Right kidney (tissue), 1 donor: ENCODE data around the gene RELL1.

ENCODE experiments used
- DNase-seq: peaks from one replicate; pipeline ENCODE4 v3.0.0-alpha.2; 2016

RELL1 gene

DNA sequence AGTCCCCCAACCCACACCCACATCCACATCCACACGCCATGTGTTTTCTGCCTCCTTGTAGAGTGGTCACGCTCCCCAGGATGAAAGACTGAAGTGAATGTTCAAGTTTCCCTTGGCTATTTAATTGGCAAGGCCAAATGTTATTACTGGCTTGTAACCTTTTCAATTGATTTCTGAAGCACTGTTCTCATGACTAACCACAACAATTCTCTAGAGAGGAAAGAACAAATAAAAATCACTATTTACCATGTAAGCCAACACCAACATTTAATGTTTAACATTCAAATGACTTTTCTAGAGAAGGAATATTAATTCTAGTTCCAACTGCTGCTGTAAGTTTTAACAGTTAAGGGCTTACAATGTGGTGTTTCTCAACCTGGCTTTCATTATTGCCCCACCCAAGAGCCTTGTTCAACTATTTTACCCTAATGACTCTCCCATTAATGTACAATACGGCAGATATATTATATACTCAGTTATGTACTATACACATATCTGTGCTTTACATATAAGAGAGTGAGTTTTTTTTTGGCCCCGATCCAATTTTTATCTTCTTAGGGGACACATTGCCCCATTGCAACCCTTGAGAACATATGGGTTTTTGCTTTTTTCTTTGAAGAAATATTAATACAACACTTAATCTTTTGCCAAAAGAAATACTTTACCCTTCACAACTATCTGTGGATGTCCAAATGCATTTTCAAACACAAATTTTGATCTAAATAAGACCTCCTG lies 46.5 kb downstream of the RELL1 start:
- no peak for DNase-seq

DNA sequence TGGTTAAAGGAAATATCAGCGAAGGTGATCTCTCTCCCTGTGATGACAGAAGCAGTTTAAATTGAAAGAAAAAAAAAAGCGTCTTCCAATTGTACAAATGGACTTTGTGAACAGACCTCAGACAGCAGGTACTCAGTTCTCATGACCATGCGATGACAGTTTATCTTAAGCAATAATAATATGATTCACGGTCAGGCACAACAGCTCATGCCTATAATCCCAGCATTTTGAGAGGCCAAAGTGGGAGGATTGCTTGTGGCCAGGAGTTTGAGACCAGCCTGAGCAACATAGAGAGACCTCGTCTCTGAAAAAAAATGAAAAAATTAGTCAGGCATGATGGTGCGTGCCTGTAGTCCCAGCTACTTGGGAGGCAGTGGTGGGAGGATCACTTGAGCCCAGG lies 51.0 kb downstream of the RELL1 start:
- DNase-seq: no peak

DNA sequence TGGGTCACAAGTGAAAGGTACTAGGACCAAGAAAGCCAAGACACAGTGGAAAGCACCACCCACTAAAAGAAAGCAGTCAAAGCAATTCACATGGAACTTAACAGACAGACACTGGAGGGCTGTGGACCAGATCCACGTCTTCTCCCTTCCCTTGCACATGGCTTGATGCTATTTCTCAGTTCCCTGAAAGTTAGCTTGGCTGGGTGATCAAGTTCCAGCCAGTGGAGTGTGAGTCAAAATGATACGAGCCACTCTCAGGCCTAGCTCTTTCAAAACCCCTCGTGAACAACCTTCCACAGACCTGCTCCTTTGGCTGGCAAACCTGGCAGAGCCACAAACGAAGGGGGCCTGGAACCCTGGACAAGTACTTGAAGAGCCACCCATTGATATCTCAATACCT lies 52.0 kb downstream of the RELL1 start:
- DNase-seq: no peak

DNA sequence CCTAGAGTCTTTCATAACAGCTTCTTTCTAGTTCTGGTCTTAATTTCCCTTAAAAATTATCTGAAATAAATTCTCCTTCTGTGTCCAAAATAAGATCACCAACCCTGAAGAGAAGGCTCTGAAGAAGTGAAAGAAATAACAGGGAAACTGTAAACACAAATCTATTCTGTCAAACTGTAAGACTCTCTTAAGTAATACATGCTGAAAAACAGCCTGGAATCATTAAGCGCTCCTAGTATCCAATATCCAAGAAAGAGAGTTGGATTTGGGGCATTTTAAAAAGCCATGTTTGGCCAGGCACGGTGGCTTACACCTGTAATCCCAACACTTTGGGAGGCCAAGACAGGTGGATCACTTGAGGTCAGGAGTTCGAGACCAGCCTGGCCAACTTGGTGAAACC lies 53.3 kb downstream of the RELL1 start:
- DNase-seq: no peak

DNA sequence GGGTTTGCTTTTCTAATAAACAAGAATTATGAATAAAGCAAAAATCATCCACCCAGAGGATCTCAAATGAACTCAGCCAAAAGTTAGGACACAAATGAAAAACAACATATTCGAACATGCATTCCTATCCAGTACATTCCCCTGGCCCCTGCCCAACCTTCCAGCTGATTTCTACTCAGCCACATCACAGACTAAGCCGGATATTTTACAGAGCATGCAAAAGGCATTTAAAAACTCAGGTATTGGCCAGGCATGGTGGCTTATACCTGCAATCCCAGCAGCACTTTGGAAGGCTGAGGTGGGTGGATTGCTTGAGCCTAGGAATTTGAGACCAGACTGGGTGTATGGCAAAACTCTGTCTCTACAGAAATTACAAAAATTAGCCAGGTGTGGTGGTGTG lies 54.6 kb downstream of the RELL1 start:
- DNase-seq: no peak

DNA sequence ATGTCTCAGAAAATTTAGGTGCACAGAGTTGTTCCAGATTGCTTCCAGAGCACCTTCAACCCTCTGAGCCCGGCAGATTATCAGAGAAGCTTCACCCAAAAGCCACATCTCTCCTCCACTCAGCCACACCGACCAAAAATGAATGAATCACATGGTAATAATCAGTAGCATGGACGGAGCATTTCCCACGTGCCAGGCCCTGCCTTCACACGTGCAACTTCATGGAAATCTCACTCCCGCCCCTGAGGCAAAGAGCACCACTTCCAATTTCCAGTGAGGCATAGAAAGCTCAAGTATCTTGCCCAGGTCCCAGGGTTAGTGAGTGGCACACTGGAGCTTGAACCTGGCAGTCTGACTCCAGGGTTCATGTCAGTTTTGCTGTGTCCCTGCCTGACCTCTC lies 56.5 kb downstream of the RELL1 start:
- no peak for DNase-seq

DNA sequence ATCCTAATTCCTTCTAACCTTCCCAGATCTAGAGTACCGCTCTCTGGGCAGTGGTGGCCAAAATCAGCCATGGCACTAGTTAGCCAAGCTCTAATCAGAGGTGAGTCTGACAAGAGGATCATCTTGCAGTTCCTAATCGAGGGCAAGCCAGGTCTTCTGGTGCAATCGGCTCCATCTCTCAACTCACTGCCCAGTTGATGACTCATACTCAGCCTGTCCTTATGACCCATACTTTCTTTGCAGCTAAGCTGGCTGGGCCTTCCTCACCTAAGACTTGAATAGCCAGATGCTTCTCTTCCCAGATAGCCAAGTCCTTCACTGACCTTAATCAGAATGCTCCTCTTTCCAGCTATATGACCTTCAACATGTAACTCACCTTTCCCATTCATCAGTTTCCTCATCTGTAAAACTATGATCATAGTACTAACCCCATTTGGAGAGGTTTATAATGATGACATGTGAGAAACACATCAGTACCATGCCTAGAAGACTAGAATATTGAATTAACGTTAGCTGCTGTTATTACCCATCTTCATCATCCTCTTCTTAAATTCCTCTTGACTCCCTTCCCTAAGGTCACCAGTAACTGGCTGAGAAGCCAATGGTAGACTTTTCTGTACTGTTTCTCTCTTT lies 57.1 kb downstream of the RELL1 start:
- DNase-seq: no peak

DNA sequence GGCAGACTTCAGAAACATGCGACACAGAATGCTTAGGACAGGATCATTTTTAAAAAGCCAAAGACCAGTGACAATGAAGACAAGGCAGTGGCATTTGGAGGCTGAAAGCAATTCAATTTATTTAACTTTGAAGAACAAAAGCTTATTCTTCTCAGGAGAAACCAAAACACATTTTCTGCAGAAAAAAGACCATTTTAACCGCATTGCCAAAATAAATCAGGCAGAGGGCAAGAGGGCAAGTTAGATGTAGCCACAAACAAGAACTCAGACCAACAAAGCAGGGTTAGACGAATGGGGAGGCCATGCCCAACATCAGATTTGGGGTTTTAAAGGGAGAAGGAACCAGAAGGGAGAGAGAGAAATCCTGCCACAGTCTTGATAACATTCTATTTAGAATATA lies 58.9 kb downstream of the RELL1 start:
- no peak for DNase-seq

DNA sequence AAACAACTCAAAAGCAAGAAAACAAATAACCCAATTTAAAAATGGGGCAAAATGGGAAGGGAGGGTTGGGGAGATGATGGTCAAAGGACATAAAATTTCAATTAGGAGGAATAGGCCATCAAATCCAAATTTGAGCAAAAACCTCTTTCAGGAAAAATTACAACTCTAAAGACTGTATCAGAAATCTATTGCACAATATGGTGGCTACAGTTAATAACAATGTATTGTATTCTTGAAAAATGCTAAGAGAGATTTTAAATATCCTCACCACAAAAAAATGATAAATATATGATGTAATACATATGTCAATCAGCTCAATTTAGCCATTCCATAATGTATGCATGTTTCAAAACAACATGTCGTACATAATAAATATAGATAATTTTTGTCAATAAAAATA lies 60.7 kb downstream of the RELL1 start:
- no peak for DNase-seq

DNA sequence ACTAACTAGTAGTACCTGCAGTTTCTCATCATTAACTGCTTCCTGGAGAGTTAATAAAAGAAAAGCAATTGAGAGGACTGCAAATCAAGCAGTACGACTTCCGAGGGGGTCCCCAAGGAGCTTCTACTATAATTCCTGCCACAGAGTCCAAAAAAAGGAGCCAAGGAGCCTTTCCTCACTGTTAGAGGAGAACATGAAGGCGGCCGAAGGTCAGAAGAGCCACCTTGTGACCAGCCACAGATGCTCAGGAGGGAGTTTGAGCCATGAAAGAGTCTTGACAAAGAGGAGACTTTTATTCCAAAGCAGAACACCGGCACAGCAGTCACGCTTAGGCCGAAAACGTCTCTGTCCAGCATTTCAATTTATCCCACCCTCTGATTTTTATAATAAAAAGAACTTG lies 62.2 kb downstream of the RELL1 start:
- no peak for DNase-seq

DNA sequence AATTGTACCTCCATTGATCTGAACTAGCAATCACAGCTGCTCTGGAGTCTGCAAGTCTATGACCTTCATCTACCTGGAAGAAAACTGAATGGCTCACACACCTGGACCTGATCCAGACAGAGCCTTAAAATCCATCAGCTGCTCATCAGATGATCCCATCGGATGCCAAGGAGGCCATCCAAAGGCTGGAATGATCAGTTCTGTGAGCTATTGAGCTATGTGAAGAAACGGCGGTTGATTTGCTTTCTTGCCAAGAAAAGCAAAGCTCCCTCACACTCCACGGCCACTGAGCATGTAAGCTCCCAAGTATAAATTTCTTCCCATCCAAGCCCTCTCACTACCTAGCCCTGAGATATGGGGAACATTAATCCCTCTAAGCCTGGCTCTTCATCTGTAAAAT lies 63.1 kb downstream of the RELL1 start:
- DNase-seq: no peak

DNA sequence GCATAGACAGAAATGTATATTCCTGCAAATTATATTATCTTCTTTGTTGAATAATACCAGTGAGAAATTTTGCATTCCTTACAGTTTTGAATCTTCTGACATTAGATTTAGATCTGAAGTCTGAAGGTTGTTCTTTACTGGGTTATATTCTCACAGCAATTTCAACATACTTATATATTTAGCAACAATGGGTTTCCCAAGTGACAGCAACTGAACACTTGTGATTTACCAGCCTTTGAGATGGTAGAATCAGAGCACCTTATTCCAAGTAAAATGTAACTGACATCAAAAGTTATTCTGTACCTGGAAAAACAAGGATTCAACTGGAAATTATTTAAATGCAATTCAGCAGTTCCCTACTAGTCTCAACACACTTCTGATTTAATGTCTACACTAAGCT lies 66.0 kb downstream of the RELL1 start:
- DNase-seq: no peak

DNA sequence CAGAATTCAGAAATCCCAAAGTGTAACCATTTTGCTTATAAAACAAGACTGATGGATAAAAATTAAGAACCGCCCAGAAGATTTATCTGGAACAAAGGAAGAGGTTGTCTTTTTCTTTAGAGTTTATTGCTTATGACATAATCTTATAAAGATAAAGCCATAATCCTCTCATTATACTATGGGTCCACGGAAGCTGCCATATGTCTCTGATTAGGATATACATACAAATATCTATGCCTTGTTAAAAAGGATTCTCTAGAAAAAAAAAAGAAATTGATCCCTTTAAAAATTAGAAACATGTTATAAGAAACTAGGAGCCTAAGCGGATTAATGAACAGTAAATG lies 70.5 kb downstream of the RELL1 start:
- DNase-seq: no peak

DNA sequence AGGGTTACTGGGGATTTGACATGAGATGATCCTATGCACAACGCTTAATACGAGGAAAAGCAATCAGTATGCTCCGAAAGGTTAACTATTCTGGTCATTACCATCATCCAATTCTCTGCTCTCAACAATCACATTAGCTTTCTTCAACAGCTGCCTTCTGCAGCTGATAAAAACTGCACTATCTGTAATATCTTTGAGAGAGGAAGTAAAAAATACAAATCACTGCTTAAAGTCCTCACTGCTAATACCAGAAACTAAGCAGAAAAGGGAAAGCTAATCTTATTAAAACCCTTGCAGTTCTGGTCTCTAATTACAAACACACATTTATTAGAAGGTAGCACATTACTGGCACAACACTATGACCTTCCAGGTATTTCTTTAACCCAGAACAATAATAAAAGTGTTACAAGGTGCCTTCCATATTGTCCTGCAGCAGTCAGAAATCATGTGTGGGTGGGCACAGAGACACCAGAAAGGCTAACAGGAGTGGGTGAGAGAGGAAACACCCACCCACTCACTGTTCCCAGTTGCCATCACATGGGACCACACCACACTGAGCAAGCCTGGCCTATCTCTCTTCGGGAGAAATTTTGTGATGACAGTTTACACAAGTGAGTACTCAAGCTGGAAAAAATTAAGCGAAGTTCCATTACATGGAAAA lies 71.0 kb downstream of the RELL1 start:
- no peak for DNase-seq

DNA sequence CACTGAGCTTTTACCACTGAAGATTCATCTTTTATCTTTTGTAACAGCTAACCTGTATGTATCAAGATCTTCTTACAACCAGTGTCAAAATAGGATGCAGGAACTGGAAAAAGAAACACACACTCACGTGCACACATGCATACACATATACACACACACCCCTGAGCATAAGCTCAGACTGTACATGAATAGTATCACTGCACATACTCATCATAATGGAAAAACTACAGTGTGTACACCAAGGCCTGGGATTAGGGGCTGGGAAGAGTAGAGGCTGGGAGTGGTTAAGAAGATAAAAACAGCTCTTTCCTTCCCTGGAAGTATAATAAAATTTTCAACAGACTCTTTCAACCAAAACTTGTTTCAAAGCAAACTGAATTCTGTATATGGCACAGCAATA lies 73.4 kb downstream of the RELL1 start:
- no peak for DNase-seq

DNA sequence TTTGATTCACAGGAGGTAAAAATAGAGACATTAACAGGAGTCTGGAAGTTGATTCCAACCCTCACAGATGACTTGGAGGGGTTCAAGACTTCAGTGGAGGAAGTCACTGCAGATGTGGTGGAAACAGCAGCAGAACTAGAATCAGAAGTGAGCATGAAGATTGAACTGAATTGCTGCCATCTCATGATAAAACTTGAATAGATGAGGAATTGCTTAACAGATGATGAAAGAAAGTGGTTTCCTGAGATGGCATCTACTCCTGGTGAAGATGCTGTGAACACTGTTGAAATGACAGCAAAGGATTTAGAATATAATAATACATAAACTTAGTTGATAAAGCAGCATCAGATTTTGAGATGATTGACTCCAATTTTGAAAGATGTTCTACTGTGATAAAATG lies 76.5 kb downstream of the RELL1 start:
- no peak for DNase-seq

DNA sequence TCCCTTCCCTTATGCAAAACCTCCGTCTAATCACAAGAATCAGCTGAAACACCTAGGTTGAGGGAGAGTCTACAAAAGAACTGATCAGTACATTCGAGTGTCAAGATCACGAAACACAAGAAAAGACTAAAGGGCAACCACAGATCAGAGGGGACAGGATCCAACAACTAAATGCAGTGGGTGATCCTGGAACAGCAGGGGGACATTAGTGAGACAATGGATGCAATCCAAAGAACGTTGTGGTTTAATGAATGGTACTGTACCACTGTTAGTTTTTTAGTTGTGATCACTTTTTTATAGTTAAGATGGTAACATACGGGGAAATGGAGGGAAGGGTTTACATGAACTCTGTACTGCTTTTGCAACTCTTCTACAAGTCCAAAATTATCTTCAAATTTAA lies 79.2 kb downstream of the RELL1 start:
- no peak for DNase-seq

DNA sequence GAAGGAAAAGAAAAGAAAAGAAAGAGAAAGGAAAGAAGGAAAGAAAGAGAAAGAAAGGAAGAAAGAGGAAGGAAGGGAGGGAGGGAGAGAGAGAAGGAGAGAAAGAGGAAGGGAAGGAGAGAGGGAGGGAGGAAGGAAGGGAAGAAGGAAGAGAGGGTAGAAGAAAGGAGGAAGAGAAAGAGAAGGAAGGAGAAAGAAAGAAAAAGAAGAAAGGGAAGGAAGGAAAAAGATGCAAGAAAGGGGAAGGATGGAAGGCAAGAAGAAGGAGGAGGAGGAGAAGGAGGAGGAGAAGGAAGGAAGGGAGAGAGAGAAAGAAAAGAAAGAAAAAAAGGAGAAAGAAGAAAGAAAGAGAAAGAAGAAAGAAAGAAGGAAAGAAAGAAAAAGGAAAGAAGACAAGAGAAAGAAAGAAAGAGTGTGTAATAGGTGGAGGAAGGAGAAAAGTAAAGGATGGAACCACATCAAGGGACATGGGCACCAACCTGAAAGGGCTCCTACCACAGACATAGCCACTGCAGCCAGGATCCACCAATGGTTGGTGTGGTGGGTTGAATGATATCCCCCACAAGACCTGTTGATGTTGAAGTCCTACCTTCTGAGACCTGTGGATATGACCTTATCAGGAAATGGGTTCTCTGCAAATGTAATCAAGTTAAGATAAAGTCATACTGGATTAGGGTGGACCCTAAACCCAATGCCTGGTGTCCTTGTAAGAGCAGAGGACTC lies 80.2 kb downstream of the RELL1 start:
- no peak for DNase-seq

DNA sequence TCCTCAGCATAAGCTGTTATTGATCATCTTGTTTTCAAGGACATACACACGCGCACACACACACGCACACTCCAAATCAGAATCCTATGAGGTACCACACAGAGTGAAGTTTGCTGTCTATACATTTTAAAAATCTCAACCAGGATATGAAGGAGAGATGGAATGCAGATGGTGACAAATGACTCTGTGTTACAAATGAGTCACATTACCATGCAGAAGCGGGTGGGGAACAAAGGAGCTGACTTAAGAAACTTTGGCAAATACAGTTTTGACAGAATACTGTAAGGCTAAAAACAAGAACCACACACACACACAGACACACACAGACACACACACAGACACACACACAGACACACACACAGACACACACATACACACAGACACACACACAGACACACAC lies 81.7 kb downstream of the RELL1 start:
- DNase-seq: no peak

DNA sequence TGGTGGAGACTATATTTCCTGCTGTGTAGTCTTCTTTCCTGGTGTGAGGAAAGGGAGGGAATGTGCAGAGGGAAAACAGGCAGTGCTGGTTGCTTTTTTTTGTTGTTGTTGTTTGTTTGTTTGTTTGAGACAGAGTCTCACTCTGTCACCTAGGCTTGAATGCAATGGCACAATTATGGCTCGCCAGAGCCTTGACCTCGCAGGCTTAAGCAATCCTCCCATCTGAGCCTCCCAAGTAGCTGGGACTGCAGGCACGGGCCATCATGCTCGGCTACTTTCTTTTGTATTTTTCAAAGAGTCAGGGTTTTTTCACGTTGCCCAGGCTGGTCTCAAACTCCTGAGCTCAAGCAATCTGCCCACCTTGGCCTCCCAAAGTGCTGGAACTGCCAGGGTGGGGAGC lies 82.5 kb downstream of the RELL1 start:
- no peak for DNase-seq

DNA sequence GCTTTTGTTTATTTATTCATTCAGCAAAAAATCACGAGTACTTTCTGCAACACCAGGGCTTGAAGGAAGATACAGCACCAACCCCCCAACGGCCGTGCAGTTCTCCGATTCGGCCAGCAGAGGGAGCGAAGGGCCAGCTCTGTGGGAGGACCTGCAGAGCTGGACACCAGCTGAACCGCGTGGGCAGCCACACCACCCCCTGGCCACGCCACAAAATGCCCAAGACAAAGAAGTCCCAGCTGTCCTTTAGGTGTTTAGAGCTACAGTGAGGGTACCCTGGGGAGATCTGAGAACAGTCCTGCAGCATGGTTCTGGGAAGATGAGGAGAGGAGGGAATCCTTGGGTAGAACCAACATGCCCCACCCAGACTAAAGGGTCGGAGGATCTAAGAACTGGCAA lies 83.1 kb downstream of the RELL1 start:
- DNase-seq: peak; percentile 71

DNA sequence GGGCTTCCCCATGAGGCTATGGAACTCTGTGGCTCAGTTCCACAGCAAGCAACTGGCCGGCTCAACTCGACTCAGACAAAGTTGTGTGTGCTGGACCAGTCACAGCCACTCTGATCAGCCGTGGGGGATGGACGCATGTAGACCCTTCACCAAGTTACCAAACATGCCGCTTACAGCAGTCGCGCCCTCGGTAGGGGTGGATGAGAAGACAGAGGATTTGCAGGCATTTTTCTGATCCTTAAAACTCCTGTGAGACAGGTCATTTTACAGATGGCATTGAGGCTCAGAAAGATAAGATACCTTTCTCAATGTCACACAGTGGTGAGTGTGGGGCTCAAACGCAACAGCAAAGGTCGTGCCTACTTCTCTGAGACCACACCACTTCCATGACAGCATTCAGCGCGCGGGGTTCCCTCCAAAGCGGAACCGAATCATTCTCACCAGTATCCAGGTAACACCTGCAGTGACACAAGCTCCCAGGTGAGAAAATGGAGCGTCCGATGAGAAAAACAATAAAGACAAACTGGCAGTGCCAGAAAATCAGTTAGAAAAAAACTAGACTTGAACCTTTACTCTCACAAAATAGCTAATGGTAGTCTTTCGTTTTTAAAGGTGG lies 83.6 kb downstream of the RELL1 start:
- DNase-seq: no peak

DNA sequence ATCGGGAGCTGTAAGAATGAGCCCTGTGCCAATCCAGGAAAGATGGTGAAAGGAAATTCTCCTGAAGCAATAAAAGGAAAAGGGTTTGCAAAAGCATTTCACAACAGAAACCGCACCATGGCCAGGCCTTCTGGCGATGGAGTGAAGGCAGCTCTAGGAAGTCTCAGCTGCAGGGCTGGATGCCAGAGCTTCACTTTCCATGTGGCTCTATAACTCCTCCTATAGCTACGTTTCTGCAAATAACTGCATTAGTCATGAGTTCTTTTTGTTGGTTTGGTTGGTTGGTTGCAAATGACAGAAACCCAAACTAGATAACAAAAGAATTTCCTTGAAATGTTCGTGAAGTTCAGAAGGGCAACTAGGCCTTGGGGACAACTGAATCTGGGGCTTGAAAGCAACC lies 84.6 kb downstream of the RELL1 start:
- no peak for DNase-seq
